ENCODE data around the gene RBMS2. TPM values are rescaled to one million over a fixed set of nuclear protein-coding genes. Genes with fewer than 3 reads are reported as not detected.
A peak's percentile ranks its signal among the peaks of the same experiment; 100 is the strongest.
"Not testable (repeated sequence)": the region's sequence is repeated elsewhere in the genome, so short reads cannot be mapped to it uniquely, and the experiment has no call there.

The RBMS2 gene
- total RNA-seq, 4 donors from 2014 or later, result 4.0 to 16.8 (median 6.8) TPM

GRCh38 chr12:56510786-56511185 is 10.8 kb upstream of the RBMS2 start:
- Histone ChIP-seq H3K36me3 (no peaks in the 10 kb centered on the region), H3K9me3 (no peaks in the 10 kb centered on the region), H3K4me3 (no peak overlapping the region), H3K27ac (no peak overlapping the region), H3K27me3 (no peaks in the 10 kb centered on the region), H3K4me1 (peaks cover 0 to 6% (median 0%) of the 10 kb centered on the region in 3 donors)
- TF ChIP-seq CTCF (IDR thresholded peaks at IDR 0.05) (no peak), POLR2A (IDR thresholded peaks at IDR 0.05) (no peak)
- intact Hi-C loops (cut with DNase I), result loop anchor here (5.0 kb wide), 1 partner anchor 62 kb away; no protein-coding TSS in a partner anchor
- WGBS, 2 donors, result 83 to 89% methylated on average over 15 to 16 of the region's 16 CpGs
- no peak for DNase-seq

GRCh38 chr12:56514014-56514318 is 7.7 kb upstream of the RBMS2 start:
- 61 to 64% methylated on average over 4 of the region's 4 CpGs for WGBS, 2 donors
- H3K4me1 ChIP-seq, result peaks cover 0 to 12% (median 0%) of the 10 kb centered on the region in 3 donors
- not testable (repeated sequence) for H3K9me3 ChIP-seq, H3K4me3 ChIP-seq, H3K27ac ChIP-seq, H3K36me3 ChIP-seq, DNase-seq, H3K27me3 ChIP-seq
- peak in 1 of 6 experiments; percentile 1 for TF ChIP-seq CTCF (IDR thresholded peaks at IDR 0.05)
- intact Hi-C loops (cut with DNase I), result loop anchor here (5.0 kb wide), 1 partner anchor 58 kb away; no protein-coding TSS in a partner anchor

GRCh38 chr12:56517854-56518253 is 3.8 kb upstream of the RBMS2 start:
- Histone ChIP-seq H3K4me1 (peaks cover 0 to 41% (median 3%) of the 10 kb centered on the region in 3 donors), H3K4me3 (no peak overlapping the region), H3K27ac (no peak overlapping the region), H3K9me3 (no peaks in the 10 kb centered on the region), H3K36me3 (no peaks in the 10 kb centered on the region), H3K27me3 (no peaks in the 10 kb centered on the region)
- 86 to 100% methylated on average over 2 of the region's 2 CpGs for WGBS, 2 donors
- intact Hi-C loops (cut with DNase I), result no loop called here
- no peak for DNase-seq
- TF ChIP-seq CTCF (IDR thresholded peaks at IDR 0.05), result no peak
- no peak for TF ChIP-seq POLR2A (IDR thresholded peaks at IDR 0.05)

- no peaks in the 10 kb centered on the region for H3K9me3 ChIP-seq
- no peaks in the 10 kb centered on the region for H3K27me3 ChIP-seq
- WGBS, 2 donors, result 32 to 52% methylated on average over 2 of the region's 2 CpGs
- no peaks in the 10 kb centered on the region for H3K36me3 ChIP-seq
- H3K4me1 ChIP-seq, result peaks cover 0 to 47% (median 3%) of the 10 kb centered on the region in 3 donors
- no peak for DNase-seq
- intact Hi-C loops (cut with DNase I), result no loop called here
- H3K27ac ChIP-seq, result no peak overlapping the region
- no peak for TF ChIP-seq POLR2A (IDR thresholded peaks at IDR 0.05)
- TF ChIP-seq CTCF (IDR thresholded peaks at IDR 0.05), result no peak
- no peak overlapping the region for H3K4me3 ChIP-seq
Measured at GRCh38 chr12:56518570-56518969, 3.0 kb upstream of the RBMS2 start.

GRCh38 chr12:56520048-56520447 is 1.6 kb upstream of the RBMS2 start:
- Histone ChIP-seq H3K27ac (peak overlapping the region; percentile 78 to 91 (median 90)), H3K36me3 (no peaks in the 10 kb centered on the region), H3K4me1 (peaks cover 6 to 57% (median 8%) of the 10 kb centered on the region in 3 donors), H3K4me3 (peak overlapping the region in 1 of 4 donors; percentile 67), H3K9me3 (no peaks in the 10 kb centered on the region), H3K27me3 (no peaks in the 10 kb centered on the region)
- WGBS, 2 donors, result 76 to 94% methylated on average over 3 of the region's 3 CpGs
- TF ChIP-seq POLR2A (IDR thresholded peaks at IDR 0.05), result no peak
- intact Hi-C loops (cut with DNase I), result no loop called here
- no peak for DNase-seq

- no peaks in the 10 kb centered on the region for H3K36me3 ChIP-seq
- no peak for TF ChIP-seq POLR2A (IDR thresholded peaks at IDR 0.05)
- TF ChIP-seq CTCF (IDR thresholded peaks at IDR 0.05), result no peak
- 39 to 56% methylated on average over 1 of the region's 1 CpG for WGBS, 2 donors
- DNase-seq, result no peak
- H3K4me1 ChIP-seq, result peaks cover 6 to 61% (median 8%) of the 10 kb centered on the region in 3 donors
- H3K9me3 ChIP-seq, result no peaks in the 10 kb centered on the region
- H3K4me3 ChIP-seq, result peak overlapping the region in 2 of 4 donors; percentile 52 to 67
- intact Hi-C loops (cut with DNase I), result no loop called here
- H3K27me3 ChIP-seq, result no peaks in the 10 kb centered on the region
- peak overlapping the region; percentile 78 to 91 (median 90) for H3K27ac ChIP-seq
Measured at GRCh38 chr12:56520506-56520905, 1.1 kb upstream of the RBMS2 start.
